ENCODE results near the gene LYZL6. TPM values are rescaled to one million over a fixed set of nuclear protein-coding genes. Genes with fewer than 3 reads are reported as not detected.

Gene LYZL6
- total and polyA plus RNA-seq, 2 donors from 2014 or later: not detected

- Histone ChIP-seq H3K36me3 (ENCODE audit: control insufficient read depth in 2 of 3, insufficient read depth in 3 of 3, low read length in 3 of 3) (no peaks in the 10 kb centered on the region), H3K27me3 (ENCODE audit: control insufficient read depth, insufficient read depth, low read length) (no peaks in the 10 kb centered on the region), H3K9ac (ENCODE audit: low read length in 3 of 3) (no peak overlapping the region), H3K4me3 (ENCODE audit: low read length in 3 of 3) (no peak overlapping the region), H3K27ac (ENCODE audit: low read depth in 2 of 2, low read length in 2 of 2) (no peak overlapping the region), H3K4me1 (ENCODE audit: control insufficient read depth in 2 of 3, insufficient read depth in 2 of 3, low read depth in 1 of 3, low read length in 3 of 3) (no peaks in the 10 kb centered on the region), H3K9me3 (ENCODE audit: control insufficient read depth in 2 of 3, insufficient read depth in 1 of 3, low read length in 3 of 3) (no peaks in the 10 kb centered on the region)
- intact Hi-C loops (cut with DNase I): no loop called here
- DNase-seq (no peak), FAIRE-seq (no peak)
- TF ChIP-seq CTCF (IDR thresholded peaks at IDR 0.05; ENCODE audit: borderline replicate concordance, extremely low read depth, insufficient read depth): no peak
Observed at GRCh38 chr17:35923609-35924114, 19.9 kb downstream of the LYZL6 start.

- DNase-seq: no peak
- H3K27me3 ChIP-seq (ENCODE audit: control insufficient read depth, insufficient read depth, low read length): no peaks in the 10 kb centered on the region
- H3K36me3 ChIP-seq (ENCODE audit: control insufficient read depth in 2 of 3, insufficient read depth in 3 of 3, low read length in 3 of 3): no peaks in the 10 kb centered on the region
- intact Hi-C loops (cut with DNase I): no loop called here
- no peak overlapping the region for H3K9ac ChIP-seq (ENCODE audit: low read length in 3 of 3)
- FAIRE-seq: no peak
- H3K9me3 ChIP-seq (ENCODE audit: control insufficient read depth in 2 of 3, insufficient read depth in 1 of 3, low read length in 3 of 3): no peaks in the 10 kb centered on the region
- no peak for TF ChIP-seq CTCF (IDR thresholded peaks at IDR 0.05; ENCODE audit: borderline replicate concordance, extremely low read depth, insufficient read depth)
- H3K4me3 ChIP-seq (ENCODE audit: low read length in 3 of 3): no peak overlapping the region
- H3K4me1 ChIP-seq (ENCODE audit: control insufficient read depth in 2 of 3, insufficient read depth in 2 of 3, low read depth in 1 of 3, low read length in 3 of 3): peaks cover 0 to 2% (median 0%) of the 10 kb centered on the region in 3 donors
- H3K27ac ChIP-seq (ENCODE audit: low read depth in 2 of 2, low read length in 2 of 2): no peak overlapping the region
Observed at GRCh38 chr17:35920229-35920628, 23.3 kb downstream of the LYZL6 start.

GRCh38 chr17:35918665-35919064, 24.8 kb downstream of the LYZL6 start:
- no peak for FAIRE-seq
- peaks cover 0 to 2% (median 0%) of the 10 kb centered on the region in 3 donors for H3K4me1 ChIP-seq (ENCODE audit: control insufficient read depth in 2 of 3, insufficient read depth in 2 of 3, low read depth in 1 of 3, low read length in 3 of 3)
- no peak for DNase-seq
- no peaks in the 10 kb centered on the region for H3K9me3 ChIP-seq (ENCODE audit: control insufficient read depth in 2 of 3, insufficient read depth in 1 of 3, low read length in 3 of 3)
- no peaks in the 10 kb centered on the region for H3K27me3 ChIP-seq (ENCODE audit: control insufficient read depth, insufficient read depth, low read length)
- H3K27ac ChIP-seq (ENCODE audit: low read depth in 2 of 2, low read length in 2 of 2): no peak overlapping the region
- intact Hi-C loops (cut with DNase I): no loop called here
- H3K9ac ChIP-seq (ENCODE audit: low read length in 3 of 3): no peak overlapping the region
- no peaks in the 10 kb centered on the region for H3K36me3 ChIP-seq (ENCODE audit: control insufficient read depth in 2 of 3, insufficient read depth in 3 of 3, low read length in 3 of 3)
- no peak overlapping the region for H3K4me3 ChIP-seq (ENCODE audit: low read length in 3 of 3)
- TF ChIP-seq CTCF (IDR thresholded peaks at IDR 0.05; ENCODE audit: borderline replicate concordance, extremely low read depth, insufficient read depth): no peak
